Measurements from ENCODE around the gene ARHGAP28. TPM values are rescaled to one million over a fixed set of nuclear protein-coding genes. Genes with fewer than 3 reads are reported as not detected.

The ARHGAP28 gene
- total RNA-seq, 1 donor from 2014 or later, result 29.7 TPM

GRCh38 chr18:6873040-6873751 is 143.7 kb downstream of the ARHGAP28 start:
- no peak overlapping the region for H3K27ac ChIP-seq (ENCODE audit: low read depth, low read length)

GRCh38 chr18:6874315-6874714 is 144.8 kb downstream of the ARHGAP28 start:
- H3K9ac ChIP-seq (ENCODE audit: low read depth in 1 of 3, low read length in 3 of 3), result no peak overlapping the region
- no peak overlapping the region for H3K4me3 ChIP-seq (ENCODE audit: low read length in 3 of 3)

More at GRCh38 chr18:6873040-6873751, 143.7 kb downstream of the ARHGAP28 start:
- Histone ChIP-seq H3K27me3 (ENCODE audit: control insufficient read depth in 3 of 3, insufficient read depth in 3 of 3, low read length in 3 of 3) (no peaks in the 10 kb centered on the region), H3K36me3 (ENCODE audit: control insufficient read depth in 3 of 3, insufficient read depth in 3 of 3, low read length in 3 of 3) (peaks cover 0 to 15% (median 11%) of the 10 kb centered on the region in 3 donors), H3K9me3 (ENCODE audit: control insufficient read depth in 3 of 3, low read length in 3 of 3) (no peaks in the 10 kb centered on the region), H3K4me1 (ENCODE audit: control insufficient read depth in 3 of 3, insufficient read depth in 3 of 3, low read length in 3 of 3) (no peaks in the 10 kb centered on the region), H3K9ac (ENCODE audit: low read depth in 1 of 3, low read length in 3 of 3) (no peak overlapping the region), H3K4me3 (ENCODE audit: low read length in 3 of 3) (no peak overlapping the region)

GRCh38 chr18:6875749-6876148 is 146.2 kb downstream of the ARHGAP28 start:
- Histone ChIP-seq H3K4me1 (ENCODE audit: control insufficient read depth in 3 of 3, insufficient read depth in 3 of 3, low read length in 3 of 3) (peaks cover 0 to 7% (median 6%) of the 10 kb centered on the region in 3 donors), H3K27me3 (ENCODE audit: control insufficient read depth in 3 of 3, insufficient read depth in 3 of 3, low read length in 3 of 3) (no peaks in the 10 kb centered on the region), H3K27ac (ENCODE audit: low read depth, low read length) (no peak overlapping the region), H3K4me3 (ENCODE audit: low read length in 3 of 3) (no peak overlapping the region), H3K36me3 (ENCODE audit: control insufficient read depth in 3 of 3, insufficient read depth in 3 of 3, low read length in 3 of 3) (peaks cover 0 to 10% (median 7%) of the 10 kb centered on the region in 3 donors), H3K9me3 (ENCODE audit: control insufficient read depth in 3 of 3, low read length in 3 of 3) (no peaks in the 10 kb centered on the region), H3K9ac (ENCODE audit: low read depth in 1 of 3, low read length in 3 of 3) (no peak overlapping the region)

More at GRCh38 chr18:6874315-6874714, 144.8 kb downstream of the ARHGAP28 start:
- Histone ChIP-seq H3K36me3 (ENCODE audit: control insufficient read depth in 3 of 3, insufficient read depth in 3 of 3, low read length in 3 of 3) (peaks cover 0 to 10% (median 7%) of the 10 kb centered on the region in 3 donors), H3K4me1 (ENCODE audit: control insufficient read depth in 3 of 3, insufficient read depth in 3 of 3, low read length in 3 of 3) (no peaks in the 10 kb centered on the region), H3K9me3 (ENCODE audit: control insufficient read depth in 3 of 3, low read length in 3 of 3) (no peaks in the 10 kb centered on the region), H3K27ac (ENCODE audit: low read depth, low read length) (no peak overlapping the region), H3K27me3 (ENCODE audit: control insufficient read depth in 3 of 3, insufficient read depth in 3 of 3, low read length in 3 of 3) (no peaks in the 10 kb centered on the region)

- no peak overlapping the region for H3K4me3 ChIP-seq (ENCODE audit: low read length in 3 of 3)
- no peaks in the 10 kb centered on the region for H3K9me3 ChIP-seq (ENCODE audit: control insufficient read depth in 3 of 3, low read length in 3 of 3)
- peaks cover 0 to 2% (median 0%) of the 10 kb centered on the region in 3 donors for H3K36me3 ChIP-seq (ENCODE audit: control insufficient read depth in 3 of 3, insufficient read depth in 3 of 3, low read length in 3 of 3)
- no peaks in the 10 kb centered on the region for H3K27me3 ChIP-seq (ENCODE audit: control insufficient read depth in 3 of 3, insufficient read depth in 3 of 3, low read length in 3 of 3)
- peaks cover 0 to 15% (median 12%) of the 10 kb centered on the region in 3 donors for H3K4me1 ChIP-seq (ENCODE audit: control insufficient read depth in 3 of 3, insufficient read depth in 3 of 3, low read length in 3 of 3)
- no peak overlapping the region for H3K27ac ChIP-seq (ENCODE audit: low read depth, low read length)
- H3K9ac ChIP-seq (ENCODE audit: low read depth in 1 of 3, low read length in 3 of 3), result no peak overlapping the region
Observed at GRCh38 chr18:6876641-6877041, 147.1 kb downstream of the ARHGAP28 start.

GRCh38 chr18:6877288-6877687 is 147.8 kb downstream of the ARHGAP28 start:
- Histone ChIP-seq H3K9me3 (ENCODE audit: control insufficient read depth in 3 of 3, low read length in 3 of 3) (no peaks in the 10 kb centered on the region), H3K27me3 (ENCODE audit: control insufficient read depth in 3 of 3, insufficient read depth in 3 of 3, low read length in 3 of 3) (no peaks in the 10 kb centered on the region), H3K9ac (ENCODE audit: low read depth in 1 of 3, low read length in 3 of 3) (no peak overlapping the region), H3K4me1 (ENCODE audit: control insufficient read depth in 3 of 3, insufficient read depth in 3 of 3, low read length in 3 of 3) (peaks cover 0 to 19% (median 12%) of the 10 kb centered on the region in 3 donors), H3K4me3 (ENCODE audit: low read length in 3 of 3) (no peak overlapping the region), H3K36me3 (ENCODE audit: control insufficient read depth in 3 of 3, insufficient read depth in 3 of 3, low read length in 3 of 3) (no peaks in the 10 kb centered on the region), H3K27ac (ENCODE audit: low read depth, low read length) (no peak overlapping the region)

- Histone ChIP-seq H3K4me1 (ENCODE audit: control insufficient read depth in 3 of 3, insufficient read depth in 3 of 3, low read length in 3 of 3) (peaks cover 0 to 19% (median 12%) of the 10 kb centered on the region in 3 donors), H3K4me3 (ENCODE audit: low read length in 3 of 3) (no peak overlapping the region), H3K9ac (ENCODE audit: low read depth in 1 of 3, low read length in 3 of 3) (no peak overlapping the region), H3K9me3 (ENCODE audit: control insufficient read depth in 3 of 3, low read length in 3 of 3) (no peaks in the 10 kb centered on the region), H3K27me3 (ENCODE audit: control insufficient read depth in 3 of 3, insufficient read depth in 3 of 3, low read length in 3 of 3) (no peaks in the 10 kb centered on the region), H3K27ac (ENCODE audit: low read depth, low read length) (peak overlapping the region; percentile 2), H3K36me3 (ENCODE audit: control insufficient read depth in 3 of 3, insufficient read depth in 3 of 3, low read length in 3 of 3) (no peaks in the 10 kb centered on the region)
Observed at GRCh38 chr18:6878556-6879297, 149.2 kb downstream of the ARHGAP28 start.

- no peaks in the 10 kb centered on the region for H3K9me3 ChIP-seq (ENCODE audit: control insufficient read depth in 3 of 3, low read length in 3 of 3)
- peaks cover 0 to 19% (median 12%) of the 10 kb centered on the region in 3 donors for H3K4me1 ChIP-seq (ENCODE audit: control insufficient read depth in 3 of 3, insufficient read depth in 3 of 3, low read length in 3 of 3)
- no peak overlapping the region for H3K4me3 ChIP-seq (ENCODE audit: low read length in 3 of 3)
- H3K27me3 ChIP-seq (ENCODE audit: control insufficient read depth in 3 of 3, insufficient read depth in 3 of 3, low read length in 3 of 3), result no peaks in the 10 kb centered on the region
- H3K9ac ChIP-seq (ENCODE audit: low read depth in 1 of 3, low read length in 3 of 3), result no peak overlapping the region
- H3K27ac ChIP-seq (ENCODE audit: low read depth, low read length), result no peak overlapping the region
- no peaks in the 10 kb centered on the region for H3K36me3 ChIP-seq (ENCODE audit: control insufficient read depth in 3 of 3, insufficient read depth in 3 of 3, low read length in 3 of 3)
Observed at GRCh38 chr18:6879508-6880195, 150.1 kb downstream of the ARHGAP28 start.

- Histone ChIP-seq H3K4me3 (ENCODE audit: low read length in 3 of 3) (peak overlapping the region in 1 of 3 donors; percentile 9), H3K4me1 (ENCODE audit: control insufficient read depth in 3 of 3, insufficient read depth in 3 of 3, low read length in 3 of 3) (peaks cover 0 to 19% (median 12%) of the 10 kb centered on the region in 3 donors), H3K27me3 (ENCODE audit: control insufficient read depth in 3 of 3, insufficient read depth in 3 of 3, low read length in 3 of 3) (no peaks in the 10 kb centered on the region), H3K36me3 (ENCODE audit: control insufficient read depth in 3 of 3, insufficient read depth in 3 of 3, low read length in 3 of 3) (no peaks in the 10 kb centered on the region), H3K27ac (ENCODE audit: low read depth, low read length) (no peak overlapping the region), H3K9me3 (ENCODE audit: control insufficient read depth in 3 of 3, low read length in 3 of 3) (no peaks in the 10 kb centered on the region), H3K9ac (ENCODE audit: low read depth in 1 of 3, low read length in 3 of 3) (no peak overlapping the region)
Observed at GRCh38 chr18:6881034-6881820, 151.7 kb downstream of the ARHGAP28 start.

- Histone ChIP-seq H3K27ac (ENCODE audit: low read depth, low read length) (no peak overlapping the region), H3K9me3 (ENCODE audit: control insufficient read depth in 3 of 3, low read length in 3 of 3) (no peaks in the 10 kb centered on the region), H3K27me3 (ENCODE audit: control insufficient read depth in 3 of 3, insufficient read depth in 3 of 3, low read length in 3 of 3) (no peaks in the 10 kb centered on the region), H3K4me1 (ENCODE audit: control insufficient read depth in 3 of 3, insufficient read depth in 3 of 3, low read length in 3 of 3) (peaks cover 0 to 19% (median 12%) of the 10 kb centered on the region in 3 donors), H3K36me3 (ENCODE audit: control insufficient read depth in 3 of 3, insufficient read depth in 3 of 3, low read length in 3 of 3) (peaks cover 2 to 7% (median 4%) of the 10 kb centered on the region in 3 donors), H3K9ac (ENCODE audit: low read depth in 1 of 3, low read length in 3 of 3) (no peak overlapping the region), H3K4me3 (ENCODE audit: low read length in 3 of 3) (no peak overlapping the region)
Observed at GRCh38 chr18:6882401-6882800, 152.9 kb downstream of the ARHGAP28 start.

Measured in skeletal muscle tissue (tissue), 4 donors.